ENCODE measurements around the gene RNASE4. TPM values are rescaled to one million over a fixed set of nuclear protein-coding genes. Genes with fewer than 3 reads are reported as not detected.
A peak's percentile ranks its signal among the peaks of the same experiment; 100 is the strongest.

Gene RNASE4
- total RNA-seq, 1 donor from 2014 or later = 6.3 TPM

GRCh38 chr14:20692116-20692751 lies 7.9 kb downstream of the RNASE4 start:
- H3K9me3 ChIP-seq (ENCODE audit: insufficient read depth, low read depth, low read length) = no peaks in the 10 kb centered on the region
- no peak overlapping the region for H3K4me3 ChIP-seq (ENCODE audit: insufficient read depth, low read depth, low read length)
- Mint-ChIP-seq H3K4me3 (ENCODE audit: unreplicated experiment) (no peak overlapping the region), H3K27ac (ENCODE audit: unreplicated experiment) (no peak overlapping the region), H3K4me1 (ENCODE audit: low read depth, unreplicated experiment) (peaks cover 5% of the 10 kb centered on the region), H3K27me3 (ENCODE audit: low read depth, unreplicated experiment) (no peaks in the 10 kb centered on the region), H3K9me3 (ENCODE audit: unreplicated experiment) (no peaks in the 10 kb centered on the region), H3K36me3 (ENCODE audit: low read depth, unreplicated experiment) (no peaks in the 10 kb centered on the region)
- H3K27me3 ChIP-seq (ENCODE audit: insufficient read depth, low read length) = no peaks in the 10 kb centered on the region
- H3K4me1 ChIP-seq (ENCODE audit: insufficient read depth, low read length) = no peaks in the 10 kb centered on the region
- no peaks in the 10 kb centered on the region for H3K36me3 ChIP-seq (ENCODE audit: insufficient read depth, low read length)
- TF ChIP-seq, protein P1, sequence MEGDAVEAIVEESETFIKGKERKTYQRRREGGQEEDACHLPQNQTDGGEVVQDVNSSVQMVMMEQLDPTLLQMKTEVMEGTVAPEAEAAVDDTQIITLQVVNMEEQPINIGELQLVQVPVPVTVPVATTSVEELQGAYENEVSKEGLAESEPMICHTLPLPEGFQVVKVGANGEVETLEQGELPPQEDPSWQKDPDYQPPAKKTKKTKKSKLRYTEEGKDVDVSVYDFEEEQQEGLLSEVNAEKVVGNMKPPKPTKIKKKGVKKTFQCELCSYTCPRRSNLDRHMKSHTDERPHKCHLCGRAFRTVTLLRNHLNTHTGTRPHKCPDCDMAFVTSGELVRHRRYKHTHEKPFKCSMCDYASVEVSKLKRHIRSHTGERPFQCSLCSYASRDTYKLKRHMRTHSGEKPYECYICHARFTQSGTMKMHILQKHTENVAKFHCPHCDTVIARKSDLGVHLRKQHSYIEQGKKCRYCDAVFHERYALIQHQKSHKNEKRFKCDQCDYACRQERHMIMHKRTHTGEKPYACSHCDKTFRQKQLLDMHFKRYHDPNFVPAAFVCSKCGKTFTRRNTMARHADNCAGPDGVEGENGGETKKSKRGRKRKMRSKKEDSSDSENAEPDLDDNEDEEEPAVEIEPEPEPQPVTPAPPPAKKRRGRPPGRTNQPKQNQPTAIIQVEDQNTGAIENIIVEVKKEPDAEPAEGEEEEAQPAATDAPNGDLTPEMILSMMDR (IDR thresholded peaks at IDR 0.05; ENCODE audit: insufficient read depth, low read depth, low read length) = no peak
- TF ChIP-seq EZH2 (IDR thresholded peaks at IDR 0.05; ENCODE audit: insufficient read depth, low read length) = no peak
- FAIRE-seq = no peak
- no peaks in the 10 kb centered on the region for H4K20me1 ChIP-seq (ENCODE audit: insufficient read depth, low read length)
- H3K9ac ChIP-seq (ENCODE audit: low read length) = no peak overlapping the region
- H3K79me2 ChIP-seq (ENCODE audit: insufficient read depth, low read length) = no peaks in the 10 kb centered on the region
- H3K27ac ChIP-seq (ENCODE audit: low read depth, low read length) = no peak overlapping the region
- H3K4me2 ChIP-seq (ENCODE audit: low read length) = no peak overlapping the region
- DNase-seq (ENCODE audit: low read depth) = no peak
- H2AFZ ChIP-seq (ENCODE audit: low read depth, low read length) = no peak overlapping the region

DNA sequence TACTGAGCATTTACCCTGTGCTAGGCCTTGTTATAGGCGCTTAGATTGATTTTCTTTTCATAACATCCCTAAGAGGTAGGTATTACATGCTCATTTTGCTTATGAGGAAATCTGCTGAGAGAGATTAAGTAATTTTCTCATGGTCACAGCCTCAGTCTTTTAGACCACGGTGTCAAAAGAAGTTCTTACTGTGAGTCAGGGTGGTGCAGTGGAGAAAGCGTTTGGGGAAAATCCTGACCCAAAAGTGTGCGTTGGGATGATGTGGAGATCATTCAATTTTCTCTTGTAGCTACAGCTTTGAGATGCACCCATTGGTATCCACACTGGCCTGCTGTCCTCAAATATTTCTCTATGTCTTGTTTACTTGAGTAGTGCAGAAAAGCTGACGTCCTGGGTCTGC lies 12.4 kb downstream of the RNASE4 start:
- Histone ChIP-seq H3K9me3 (ENCODE audit: insufficient read depth, low read depth, low read length) (no peaks in the 10 kb centered on the region), H3K27me3 (ENCODE audit: insufficient read depth, low read length) (no peaks in the 10 kb centered on the region), H3K9ac (ENCODE audit: low read length) (no peak overlapping the region), H4K20me1 (ENCODE audit: insufficient read depth, low read length) (no peaks in the 10 kb centered on the region), H3K36me3 (ENCODE audit: insufficient read depth, low read length) (no peaks in the 10 kb centered on the region), H3K79me2 (ENCODE audit: insufficient read depth, low read length) (no peaks in the 10 kb centered on the region), H3K4me2 (ENCODE audit: low read length) (no peak overlapping the region), H3K27ac (ENCODE audit: low read depth, low read length) (no peak overlapping the region), H3K4me3 (ENCODE audit: insufficient read depth, low read depth, low read length) (no peak overlapping the region), H2AFZ (ENCODE audit: low read depth, low read length) (no peak overlapping the region), H3K4me1 (ENCODE audit: insufficient read depth, low read length) (no peaks in the 10 kb centered on the region)
- Mint-ChIP-seq H3K27ac (ENCODE audit: unreplicated experiment) (no peak overlapping the region), H3K4me3 (ENCODE audit: unreplicated experiment) (no peak overlapping the region), H3K9me3 (ENCODE audit: unreplicated experiment) (no peaks in the 10 kb centered on the region), H3K27me3 (ENCODE audit: low read depth, unreplicated experiment) (no peaks in the 10 kb centered on the region), H3K4me1 (ENCODE audit: low read depth, unreplicated experiment) (no peaks in the 10 kb centered on the region), H3K36me3 (ENCODE audit: low read depth, unreplicated experiment) (no peaks in the 10 kb centered on the region)
- TF ChIP-seq EZH2 (IDR thresholded peaks at IDR 0.05; ENCODE audit: insufficient read depth, low read length) = no peak
- TF ChIP-seq, protein P1 (IDR thresholded peaks at IDR 0.05; ENCODE audit: insufficient read depth, low read depth, low read length) = no peak
- no peak for DNase-seq (ENCODE audit: low read depth)
- FAIRE-seq = no peak

- Mint-ChIP-seq H3K36me3 (ENCODE audit: low read depth, unreplicated experiment) (no peaks in the 10 kb centered on the region), H3K4me3 (ENCODE audit: unreplicated experiment) (no peak overlapping the region), H3K27me3 (ENCODE audit: low read depth, unreplicated experiment) (no peaks in the 10 kb centered on the region), H3K9me3 (ENCODE audit: unreplicated experiment) (no peaks in the 10 kb centered on the region), H3K4me1 (ENCODE audit: low read depth, unreplicated experiment) (no peaks in the 10 kb centered on the region), H3K27ac (ENCODE audit: unreplicated experiment) (no peak overlapping the region)
- Histone ChIP-seq H3K27me3 (ENCODE audit: insufficient read depth, low read length) (no peaks in the 10 kb centered on the region), H3K9ac (ENCODE audit: low read length) (no peak overlapping the region), H3K4me3 (ENCODE audit: insufficient read depth, low read depth, low read length) (no peak overlapping the region), H3K9me3 (ENCODE audit: insufficient read depth, low read depth, low read length) (no peaks in the 10 kb centered on the region), H3K4me1 (ENCODE audit: insufficient read depth, low read length) (no peaks in the 10 kb centered on the region), H3K79me2 (ENCODE audit: insufficient read depth, low read length) (no peaks in the 10 kb centered on the region), H3K27ac (ENCODE audit: low read depth, low read length) (no peak overlapping the region), H3K4me2 (ENCODE audit: low read length) (no peak overlapping the region), H4K20me1 (ENCODE audit: insufficient read depth, low read length) (no peaks in the 10 kb centered on the region), H3K36me3 (ENCODE audit: insufficient read depth, low read length) (no peaks in the 10 kb centered on the region), H2AFZ (ENCODE audit: low read depth, low read length) (no peak overlapping the region)
- peak; percentile 69 for FAIRE-seq
- peak; percentile 24 for DNase-seq (ENCODE audit: low read depth)
- TF ChIP-seq EZH2 (IDR thresholded peaks at IDR 0.05; ENCODE audit: insufficient read depth, low read length) = no peak
- TF ChIP-seq, protein P1 (IDR thresholded peaks at IDR 0.05; ENCODE audit: insufficient read depth, low read depth, low read length) = peak; percentile 75
Measured at GRCh38 chr14:20697273-20698017, 13.1 kb downstream of the RNASE4 start.

Data from astrocyte (in vitro differentiated cells and primary cell).